ENCODE data around the gene ZIC1.

Gene ZIC1

DNA sequence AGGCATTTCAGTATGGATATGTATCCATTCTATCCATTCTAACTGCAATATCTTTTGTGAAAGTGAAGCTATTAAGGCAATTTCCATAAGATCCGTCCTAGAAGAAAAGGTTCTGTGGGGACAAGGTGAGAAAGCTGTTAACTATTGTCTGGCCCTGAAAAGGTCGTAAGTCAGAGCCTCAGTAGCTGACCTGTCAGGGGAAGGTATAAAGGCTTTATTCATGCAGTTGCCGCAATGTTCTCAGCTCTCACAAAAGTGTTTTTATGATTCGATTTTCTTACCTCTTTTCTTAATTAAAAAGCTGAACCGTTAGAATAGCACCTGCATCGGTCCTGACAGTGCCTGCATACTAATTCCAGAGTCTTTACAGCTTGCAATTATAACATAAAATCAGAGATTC is 27.6 kb upstream of the ZIC1 start:
- TF ChIP-seq, protein P1, sequence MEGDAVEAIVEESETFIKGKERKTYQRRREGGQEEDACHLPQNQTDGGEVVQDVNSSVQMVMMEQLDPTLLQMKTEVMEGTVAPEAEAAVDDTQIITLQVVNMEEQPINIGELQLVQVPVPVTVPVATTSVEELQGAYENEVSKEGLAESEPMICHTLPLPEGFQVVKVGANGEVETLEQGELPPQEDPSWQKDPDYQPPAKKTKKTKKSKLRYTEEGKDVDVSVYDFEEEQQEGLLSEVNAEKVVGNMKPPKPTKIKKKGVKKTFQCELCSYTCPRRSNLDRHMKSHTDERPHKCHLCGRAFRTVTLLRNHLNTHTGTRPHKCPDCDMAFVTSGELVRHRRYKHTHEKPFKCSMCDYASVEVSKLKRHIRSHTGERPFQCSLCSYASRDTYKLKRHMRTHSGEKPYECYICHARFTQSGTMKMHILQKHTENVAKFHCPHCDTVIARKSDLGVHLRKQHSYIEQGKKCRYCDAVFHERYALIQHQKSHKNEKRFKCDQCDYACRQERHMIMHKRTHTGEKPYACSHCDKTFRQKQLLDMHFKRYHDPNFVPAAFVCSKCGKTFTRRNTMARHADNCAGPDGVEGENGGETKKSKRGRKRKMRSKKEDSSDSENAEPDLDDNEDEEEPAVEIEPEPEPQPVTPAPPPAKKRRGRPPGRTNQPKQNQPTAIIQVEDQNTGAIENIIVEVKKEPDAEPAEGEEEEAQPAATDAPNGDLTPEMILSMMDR (conservative IDR thresholded peaks at IDR 0.05) = no peak
- no peak for TF ChIP-seq ZFX (IDR thresholded peaks at IDR 0.05)
- no peak overlapping the region for H3K27ac ChIP-seq

DNA sequence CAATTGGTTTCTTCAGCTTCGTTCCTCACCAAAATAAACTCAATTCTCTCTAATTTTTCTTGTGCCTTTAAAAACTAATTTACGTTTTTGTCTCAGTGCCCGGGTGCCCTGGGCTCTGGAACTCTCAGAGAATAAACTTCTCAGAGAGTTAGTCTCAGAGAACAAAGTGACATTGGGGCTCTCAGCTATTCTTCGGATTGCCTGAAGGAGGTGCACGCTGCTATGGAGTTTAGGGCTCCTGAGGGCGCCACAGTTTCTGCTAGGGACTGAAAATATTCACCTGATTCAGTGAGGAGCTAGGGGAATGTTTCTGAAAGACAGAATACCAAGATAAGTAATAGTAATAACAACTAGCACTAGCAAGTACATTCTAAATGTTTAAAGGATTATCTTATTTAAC is 25.5 kb upstream of the ZIC1 start:
- no peak overlapping the region for H3K27ac ChIP-seq
- TF ChIP-seq ZFX (IDR thresholded peaks at IDR 0.05) = no peak
- TF ChIP-seq, protein P1 (conservative IDR thresholded peaks at IDR 0.05) = peak; percentile 51

DNA sequence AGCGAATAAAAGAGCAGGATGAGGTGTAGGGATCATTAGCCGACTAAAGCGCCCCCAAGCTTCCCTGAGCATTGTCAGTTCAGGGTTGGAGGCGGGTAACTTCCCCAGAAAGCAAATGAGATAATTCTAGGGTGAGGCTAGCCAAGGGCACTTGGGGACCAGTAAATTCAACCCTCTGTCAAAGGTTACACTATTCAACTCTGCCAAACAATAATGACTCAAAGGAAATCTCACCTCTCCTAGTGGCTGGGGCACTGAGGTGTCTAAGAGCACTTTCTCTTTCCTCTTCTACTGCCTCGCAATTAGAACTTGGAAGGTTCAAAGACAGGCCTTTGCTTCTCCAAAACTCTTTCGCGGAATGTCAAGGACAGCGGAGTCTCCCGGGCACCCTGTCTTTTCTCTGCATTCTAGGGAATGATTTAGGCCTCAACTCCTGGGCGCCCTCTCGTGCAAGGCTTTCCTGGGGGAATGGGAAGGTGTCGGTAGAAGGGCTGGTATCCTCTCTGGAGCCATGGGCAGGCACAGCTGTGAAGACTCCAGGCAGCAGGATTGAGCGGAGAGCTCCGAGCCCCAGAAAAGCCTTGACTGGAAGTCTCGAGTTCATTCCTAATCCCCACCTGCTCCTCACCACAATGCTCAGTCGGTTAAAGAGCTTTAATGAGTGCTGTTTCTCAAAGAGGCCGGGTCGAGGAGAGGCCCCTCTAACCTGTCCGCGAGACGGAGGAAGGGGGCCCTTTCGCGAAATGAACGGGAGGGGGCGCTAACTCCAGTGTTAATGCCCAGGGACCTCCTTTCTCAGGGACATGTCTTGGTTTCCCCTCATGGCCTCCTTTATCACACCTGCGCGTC is 24.7 kb upstream of the ZIC1 start:
- no peak overlapping the region for H3K27ac ChIP-seq

DNA sequence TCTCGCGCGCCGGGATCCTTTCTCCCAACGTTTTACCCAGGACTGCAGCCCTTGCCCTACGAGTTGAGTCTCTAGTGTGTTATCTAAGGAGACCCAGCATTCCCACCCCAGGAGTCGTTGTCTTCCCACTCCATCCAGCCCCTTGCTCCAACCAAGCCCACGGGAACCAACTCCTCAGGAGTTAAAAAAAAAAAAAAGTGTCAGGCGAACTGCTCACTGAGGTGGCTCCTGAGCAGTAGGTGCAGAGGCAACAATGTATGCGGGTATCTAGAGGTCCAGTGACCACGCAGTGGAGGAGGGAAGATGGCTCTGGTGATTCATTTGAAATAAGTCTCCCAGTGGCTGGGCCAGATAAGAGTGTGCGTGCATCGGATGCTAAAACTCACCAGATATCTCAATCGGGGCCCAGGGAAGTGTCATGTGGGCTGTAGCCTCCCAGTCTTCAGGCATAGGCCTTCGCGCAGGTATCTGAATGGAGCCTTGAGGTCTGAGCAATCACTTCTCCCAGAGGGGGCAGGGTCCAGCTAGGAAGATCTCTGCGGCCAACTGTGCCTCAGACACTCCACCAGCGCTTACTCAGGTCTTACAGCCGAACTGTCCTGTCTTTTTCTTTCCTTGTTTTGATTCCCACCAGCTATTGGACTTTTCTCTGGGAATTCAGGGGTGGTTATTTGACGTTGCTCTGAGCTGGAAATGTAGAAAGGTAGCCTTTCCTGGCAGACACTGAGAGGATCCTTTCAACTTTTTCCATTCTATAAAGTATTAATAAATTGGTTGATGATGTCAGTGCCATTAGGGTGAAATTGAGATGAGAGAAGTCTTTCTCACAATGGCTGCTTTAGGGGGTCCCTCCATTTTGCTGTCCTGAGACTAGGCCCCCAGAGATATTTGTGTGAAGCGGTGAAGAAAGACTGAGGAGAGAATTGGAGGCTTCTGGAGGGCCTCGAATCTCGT is 23.8 kb upstream of the ZIC1 start:
- TF ChIP-seq ZFX (IDR thresholded peaks at IDR 0.05) = no peak
- TF ChIP-seq, protein P1 (conservative IDR thresholded peaks at IDR 0.05) = no peak
- H3K27ac ChIP-seq = no peak overlapping the region

More for the DNA sequence above, 24.7 kb upstream of the ZIC1 start:
- TF ChIP-seq ZFX (IDR thresholded peaks at IDR 0.05) = no peak

DNA sequence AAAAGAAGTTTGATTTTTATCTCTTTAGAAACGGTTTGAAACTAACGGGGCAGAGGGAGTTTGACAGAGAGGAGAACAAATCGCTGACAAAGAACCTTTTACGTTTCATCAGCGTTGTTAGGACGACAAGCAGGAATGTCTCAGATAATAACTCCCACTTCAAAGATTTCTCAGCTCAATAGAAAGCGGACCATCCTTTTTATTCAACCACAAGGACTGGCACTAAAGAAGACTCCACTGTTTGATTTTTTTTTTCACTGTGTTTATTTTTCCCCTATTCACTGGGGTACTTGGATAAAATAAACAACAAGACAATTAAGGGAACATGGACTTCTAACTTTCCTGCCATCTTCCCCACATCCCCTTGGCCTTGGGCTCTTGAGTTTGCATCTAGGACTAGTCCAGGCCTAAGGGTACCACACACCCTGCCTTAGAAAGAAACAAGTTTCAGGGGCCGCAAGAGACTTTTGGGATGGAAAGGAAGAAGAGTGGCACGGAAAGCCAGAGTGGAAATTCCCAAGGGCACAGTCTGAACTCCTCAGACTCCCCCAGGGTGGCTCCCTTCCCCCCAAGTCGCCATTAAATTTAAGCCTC is 21.8 kb upstream of the ZIC1 start:
- TF ChIP-seq, protein P1 (conservative IDR thresholded peaks at IDR 0.05) = no peak
- H3K27ac ChIP-seq = no peak overlapping the region

DNA sequence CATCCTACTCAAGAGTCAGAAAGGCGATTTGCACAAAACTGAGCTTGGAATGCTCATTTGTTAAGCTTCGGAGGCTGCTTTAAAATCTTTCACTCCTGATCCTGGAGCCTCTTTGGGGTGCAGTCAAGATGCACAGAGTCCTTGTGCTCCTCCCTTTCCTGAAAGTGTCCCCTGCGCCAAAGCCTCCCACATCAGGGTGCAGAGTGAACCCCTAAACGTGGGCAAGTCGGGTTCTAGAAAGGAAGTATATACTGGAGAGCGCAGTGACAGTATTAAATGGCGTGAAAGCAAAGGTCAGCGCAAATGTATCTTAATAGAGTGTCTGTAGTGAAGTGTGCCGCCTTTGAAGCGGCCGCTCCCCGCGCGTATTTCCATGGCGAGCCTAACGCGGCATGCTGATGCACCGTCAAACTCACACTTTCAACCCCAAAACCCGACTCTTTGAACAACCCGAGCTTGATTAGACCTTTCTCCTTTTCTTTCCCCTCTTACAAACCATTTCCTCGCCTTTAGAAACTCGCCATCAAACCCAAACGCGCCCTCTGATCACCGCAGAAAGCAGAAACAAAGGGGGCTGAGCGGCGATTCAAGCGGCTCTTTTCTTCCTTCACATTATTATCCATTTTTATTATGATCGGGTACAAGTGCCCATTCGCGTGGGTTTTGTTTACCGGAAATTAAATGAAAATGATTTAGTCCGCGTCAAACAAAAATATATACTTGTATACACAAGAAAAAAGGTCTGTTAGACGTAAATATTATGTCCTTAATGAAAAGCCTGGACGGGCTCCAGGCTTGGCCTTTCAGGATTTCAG is 21.1 kb upstream of the ZIC1 start:
- H3K27ac ChIP-seq = no peak overlapping the region
- no peak for TF ChIP-seq ZFX (IDR thresholded peaks at IDR 0.05)
- TF ChIP-seq, protein P1 (conservative IDR thresholded peaks at IDR 0.05) = no peak
